ENCODE measurements around the gene TRIM36. TPM values are rescaled to one million over a fixed set of nuclear protein-coding genes. Genes with fewer than 3 reads are reported as not detected.
A peak's percentile ranks its signal among the peaks of the same experiment; 100 is the strongest.

TRIM36 gene
- total RNA-seq, 6 experiments from 2014 or later: 0.39 to 3.6 (median 0.67) TPM

DNA sequence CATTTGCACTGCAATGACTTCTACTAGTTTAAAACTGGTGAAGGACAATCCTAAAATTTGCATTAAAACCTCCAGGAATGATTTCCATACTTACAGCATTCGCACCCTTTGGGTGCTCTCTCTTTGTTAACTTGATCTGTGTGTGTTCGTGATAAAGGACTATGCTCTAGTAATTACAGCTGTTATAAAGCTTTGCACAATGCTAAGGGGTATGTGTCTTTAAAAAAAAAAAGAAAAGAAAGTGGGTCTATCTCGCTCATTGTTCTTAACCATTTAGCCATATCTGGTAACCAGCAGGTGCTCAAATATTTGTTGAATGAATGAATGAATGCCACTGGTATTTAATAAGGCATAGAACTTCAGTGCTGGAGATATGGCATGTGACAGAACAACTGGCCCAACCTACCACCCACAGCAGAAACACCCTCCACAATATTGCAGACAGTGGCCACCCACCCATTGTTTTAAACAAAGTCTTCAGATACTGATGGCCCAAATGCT is 8.7 kb downstream of the TRIM36 start:
- no peaks in the 10 kb centered on the region for H3K36me3 ChIP-seq
- H3K27ac ChIP-seq: no peak overlapping the region
- intact Hi-C loops (cut with DNase I): no loop called here
- ATAC-seq: no peak
- no peaks in the 10 kb centered on the region for H3K4me1 ChIP-seq
- no peaks in the 10 kb centered on the region for H3K27me3 ChIP-seq
- H3K4me3 ChIP-seq: no peak overlapping the region
- no peak for DNase-seq
- WGBS (ENCODE audit: insufficient coverage, low coverage, low lambda C conversion rate, missing lambda C conversion rate): 58% methylated on average over 2 of the region's 3 CpGs
- H3K9me3 ChIP-seq: no peaks in the 10 kb centered on the region
- TF ChIP-seq, protein P1, sequence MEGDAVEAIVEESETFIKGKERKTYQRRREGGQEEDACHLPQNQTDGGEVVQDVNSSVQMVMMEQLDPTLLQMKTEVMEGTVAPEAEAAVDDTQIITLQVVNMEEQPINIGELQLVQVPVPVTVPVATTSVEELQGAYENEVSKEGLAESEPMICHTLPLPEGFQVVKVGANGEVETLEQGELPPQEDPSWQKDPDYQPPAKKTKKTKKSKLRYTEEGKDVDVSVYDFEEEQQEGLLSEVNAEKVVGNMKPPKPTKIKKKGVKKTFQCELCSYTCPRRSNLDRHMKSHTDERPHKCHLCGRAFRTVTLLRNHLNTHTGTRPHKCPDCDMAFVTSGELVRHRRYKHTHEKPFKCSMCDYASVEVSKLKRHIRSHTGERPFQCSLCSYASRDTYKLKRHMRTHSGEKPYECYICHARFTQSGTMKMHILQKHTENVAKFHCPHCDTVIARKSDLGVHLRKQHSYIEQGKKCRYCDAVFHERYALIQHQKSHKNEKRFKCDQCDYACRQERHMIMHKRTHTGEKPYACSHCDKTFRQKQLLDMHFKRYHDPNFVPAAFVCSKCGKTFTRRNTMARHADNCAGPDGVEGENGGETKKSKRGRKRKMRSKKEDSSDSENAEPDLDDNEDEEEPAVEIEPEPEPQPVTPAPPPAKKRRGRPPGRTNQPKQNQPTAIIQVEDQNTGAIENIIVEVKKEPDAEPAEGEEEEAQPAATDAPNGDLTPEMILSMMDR (IDR thresholded peaks at IDR 0.05): no peak
- TF ChIP-seq POLR2A (IDR thresholded peaks at IDR 0.05): no peak

GRCh38 chr5:115151208-115151805 is 18.4 kb downstream of the TRIM36 start:
- Histone ChIP-seq H3K36me3 (no peaks in the 10 kb centered on the region), H3K27me3 (no peaks in the 10 kb centered on the region), H3K9me3 (no peaks in the 10 kb centered on the region), H3K4me3 (no peak overlapping the region), H3K4me1 (no peaks in the 10 kb centered on the region), H3K27ac (no peak overlapping the region)
- intact Hi-C loops (cut with DNase I): no loop called here
- no peak for ATAC-seq
- TF ChIP-seq, protein P1 (IDR thresholded peaks at IDR 0.05): no peak
- TF ChIP-seq POLR2A (IDR thresholded peaks at IDR 0.05): no peak
- WGBS (ENCODE audit: insufficient coverage, low coverage, low lambda C conversion rate, missing lambda C conversion rate): 38% methylated on average over 2 of the region's 6 CpGs
- DNase-seq: no peak

- H3K27ac ChIP-seq: no peak overlapping the region
- WGBS (ENCODE audit: insufficient coverage, low coverage, low lambda C conversion rate, missing lambda C conversion rate): 63% methylated on average over 5 of the region's 5 CpGs
Measured at GRCh38 chr5:115150512-115150911, 19.2 kb downstream of the TRIM36 start.

DNA sequence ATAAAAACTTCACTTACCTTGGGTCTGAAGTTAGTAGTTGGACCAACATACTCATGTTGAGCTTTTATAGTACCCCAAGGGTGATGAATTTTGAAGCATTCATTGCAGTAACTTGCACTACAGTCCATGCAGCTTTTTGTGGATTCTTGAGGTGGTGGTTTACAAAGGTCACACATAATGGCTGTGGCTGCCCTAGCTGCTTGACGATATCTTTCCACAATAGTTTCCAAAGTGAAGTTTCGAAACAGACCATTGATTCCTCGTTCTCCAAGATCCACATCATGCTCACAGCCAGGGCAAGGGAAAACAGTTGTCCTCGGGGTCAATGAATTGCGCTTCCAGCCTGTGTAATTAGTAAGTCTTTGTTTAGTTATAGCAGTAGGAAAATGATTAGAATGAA is 22.7 kb downstream of the TRIM36 start:
- Histone ChIP-seq H3K9me3 (no peaks in the 10 kb centered on the region), H3K36me3 (no peaks in the 10 kb centered on the region), H3K27me3 (no peaks in the 10 kb centered on the region), H3K4me3 (no peak overlapping the region), H3K4me1 (no peaks in the 10 kb centered on the region), H3K27ac (no peak overlapping the region)
- DNase-seq (no peak), ATAC-seq (peak in 1 of 4 donors; percentile 64)
- intact Hi-C loops (cut with DNase I): no loop called here
- WGBS (ENCODE audit: insufficient coverage, low coverage, low lambda C conversion rate, missing lambda C conversion rate): 37% methylated on average over 5 of the region's 5 CpGs
- TF ChIP-seq, protein P1 (IDR thresholded peaks at IDR 0.05): no peak
- no peak for TF ChIP-seq POLR2A (IDR thresholded peaks at IDR 0.05)

More at GRCh38 chr5:115150512-115150911, 19.2 kb downstream of the TRIM36 start:
- DNase-seq (no peak), ATAC-seq (no peak)
- Histone ChIP-seq H3K4me3 (no peak overlapping the region), H3K36me3 (no peaks in the 10 kb centered on the region), H3K9me3 (no peaks in the 10 kb centered on the region), H3K4me1 (no peaks in the 10 kb centered on the region), H3K27me3 (no peaks in the 10 kb centered on the region)
- no peak for TF ChIP-seq POLR2A (IDR thresholded peaks at IDR 0.05)
- TF ChIP-seq, protein P1 (IDR thresholded peaks at IDR 0.05): no peak
- intact Hi-C loops (cut with DNase I): no loop called here
